GM23248 (cell line): ENCODE results near the gene PDGFB. TPM values are rescaled to one million over a fixed set of nuclear protein-coding genes. Genes with fewer than 3 reads are reported as not detected.

Source experiments
- DNase-seq: peaks from one replicate; pipeline ENCODE4 v3.0.0-alpha.2; 2015
- H2AFZ ChIP-seq: fragments of 200-600 bp; sonication (generic); 2 replicates; pipeline ENCODE4 v1.6.1; 2016; ENCODE audit warnings: antibody characterized with exemption
- H3F3A ChIP-seq: fragments of 200-600 bp; sonication (generic); 2 replicates; pipeline ENCODE4 v1.6.1; 2016; ENCODE audit warnings: mild to moderate bottlenecking, antibody characterized with exemption, mixed run types; ENCODE audit not compliant: insufficient read depth
- H3K27ac ChIP-seq: fragments of 200-600 bp; sonication (generic); 2 replicates; pipeline ENCODE4 v1.5.1; 2016; ENCODE audit warnings: mild to moderate bottlenecking
- H3K27me3 ChIP-seq: fragments of 200-600 bp; sonication (generic); replicated peaks from 2 replicates; pipeline ENCODE4 v1.6.1; 2016; ENCODE audit warnings: mild to moderate bottlenecking; ENCODE audit not compliant: insufficient read depth
- H3K36me3 ChIP-seq: fragments of 200-600 bp; sonication (generic); 2 replicates; pipeline ENCODE4 v1.6.1; 2016; ENCODE audit warnings: low read depth, mild to moderate bottlenecking
- H3K4me1 ChIP-seq: fragments of 200-600 bp; sonication (generic); 2 replicates; pipeline ENCODE4 v1.6.1; 2016; ENCODE audit warnings: mild to moderate bottlenecking; ENCODE audit not compliant: insufficient read depth
- H3K4me2 ChIP-seq: fragments of 200-600 bp; sonication (generic); one replicate; pipeline ENCODE4 v1.6.1; 2016; ENCODE audit warnings: mild to moderate bottlenecking; ENCODE audit not compliant: unreplicated experiment
- H3K4me3 ChIP-seq: fragments of 200-600 bp; sonication (generic); 2 replicates; pipeline ENCODE4 v1.5.1; 2016; ENCODE audit warnings: mild to moderate bottlenecking
- H3K79me2 ChIP-seq: fragments of 200-600 bp; sonication (generic); 2 replicates; pipeline ENCODE4 v1.6.1; 2016; ENCODE audit warnings: mild to moderate bottlenecking; ENCODE audit not compliant: insufficient read depth
- H3K9ac ChIP-seq: fragments of 200-600 bp; sonication (generic); 2 replicates; pipeline ENCODE4 v1.6.1; 2016; ENCODE audit warnings: mild to moderate bottlenecking
- H3K9me2 ChIP-seq: fragments of 200-600 bp; sonication (generic); 2 replicates; pipeline ENCODE4 v1.6.1; 2016; ENCODE audit warnings: mixed run types, mild to moderate bottlenecking, moderate library complexity; ENCODE audit not compliant: insufficient read depth
- H3K9me3 ChIP-seq: fragments of 200-600 bp; sonication (generic); one replicate; pipeline ENCODE4 v1.6.1; 2017; ENCODE audit warnings: low read depth
- H4K20me1 ChIP-seq: fragments of 200-600 bp; sonication (generic); 2 replicates; pipeline ENCODE4 v1.6.0; 2016; ENCODE audit not compliant: insufficient read depth
- EZH2 ChIP-seq: fragments of 200-600 bp; sonication (generic); IDR thresholded peaks from 2 replicates; pipeline ENCODE4 v1.6.1; 2018; ENCODE audit warnings: antibody characterized with exemption, mild to moderate bottlenecking; ENCODE audit not compliant: insufficient read depth, poor library complexity, severe bottlenecking
- EZH2phosphoT487 ChIP-seq: fragments of 200-600 bp; sonication (generic); IDR thresholded peaks from 2 replicates; pipeline ENCODE4 v1.6.1; 2018; ENCODE audit warnings: antibody characterized with exemption, moderate library complexity, mild to moderate bottlenecking, low read depth; ENCODE audit not compliant: insufficient read depth
- WGBS, 2 experiments: methylation state at CpG; one replicate each; pipeline ENCODE4 v1.1.6; 2015 to 2017; ENCODE audit warnings: low lambda C conversion rate in 2 of 2, low coverage in 1 of 2; ENCODE audit errors: missing lambda C conversion rate in 2 of 2; 5-methylcytosine and 5-hydroxymethylcytosine counted together
- in situ Hi-C: fragments of 300-500 bp; cut with MboI; formaldehyde crosslinking; loops from 2 replicates; pipeline ENCODE4 v1.15.0; 2020
- polyA plus RNA-seq: library from polyadenylated mRNA; unstranded; fragments of >200 nt; fragmentation: Nextera tagmentation; extraction: Ambion mirVana; gene quantifications from 2 replicates; pipeline ENCODE4 v1.2.1, GENCODE V29; 2016
- total RNA-seq: library from RNA; depleted of rRNA; stranded (reverse); fragments of >200 nt; shearing (Covaris generic); gene quantifications from 2 replicates; pipeline ENCODE4 v1.2.3, GENCODE V29; 2014

Gene PDGFB
- total and polyA plus RNA-seq, 2 experiments from 2014 or later, result 0.14 TPM; not detected in 1

DNA sequence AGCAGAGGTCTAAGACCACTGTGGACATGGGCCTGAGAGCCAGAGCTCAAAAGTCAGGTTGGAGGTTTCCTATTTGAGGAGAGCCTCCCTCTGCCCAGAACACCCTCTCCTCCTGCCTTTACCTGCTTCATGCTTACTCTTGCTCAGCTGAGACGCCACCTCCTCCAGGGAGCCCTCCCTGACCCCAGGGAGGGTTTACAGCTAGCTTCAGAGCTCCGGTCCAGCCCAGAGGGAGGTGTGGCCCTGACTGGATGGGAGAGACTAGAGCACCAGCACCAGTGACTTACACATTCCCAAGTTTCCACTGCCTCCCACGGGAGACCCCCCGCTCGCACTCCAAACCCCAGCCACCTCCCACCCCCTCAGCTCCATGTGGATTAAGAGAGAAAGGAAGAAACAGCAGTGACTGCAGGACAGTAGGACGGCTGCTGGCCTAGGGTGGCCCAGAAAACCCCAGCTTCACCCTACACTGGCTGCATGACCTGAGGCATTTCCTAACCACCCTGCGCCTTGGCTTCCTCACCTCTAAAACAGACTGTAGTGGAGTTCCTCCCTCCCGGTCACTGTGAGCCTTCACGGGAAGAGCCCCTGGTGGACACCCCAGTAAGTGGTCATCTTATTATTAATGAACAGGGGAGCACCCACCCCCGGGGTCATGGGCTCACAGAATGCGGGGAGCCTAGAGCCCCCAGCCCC lies 24.5 kb upstream of the PDGFB start:
- Histone ChIP-seq H3K9ac (no peak overlapping the region), H3K9me2 (no peaks in the 10 kb centered on the region), H3F3A (no peaks in the 10 kb centered on the region; the same call in 1 of the 2 replicates), H3K4me3 (no peak overlapping the region), H3K79me2 (no peaks in the 10 kb centered on the region), H3K27ac (no peak overlapping the region), H3K9me3 (no peaks in the 10 kb centered on the region), H4K20me1 (no peaks in the 10 kb centered on the region), H3K27me3 (no peaks in the 10 kb centered on the region), H3K36me3 (no peaks in the 10 kb centered on the region), H3K4me1 (no peaks in the 10 kb centered on the region; the same call in 1 of the 2 replicates), H2AFZ (no peak overlapping the region), H3K4me2 (no peak overlapping the region)
- DNase-seq, result no peak
- TF ChIP-seq EZH2 (no peak), EZH2phosphoT487 (no peak)
- in situ Hi-C loops, result no loop called here
- WGBS, 2 experiments, result 76 to 80% methylated on average over 8 to 11 of the region's 11 CpGs

DNA sequence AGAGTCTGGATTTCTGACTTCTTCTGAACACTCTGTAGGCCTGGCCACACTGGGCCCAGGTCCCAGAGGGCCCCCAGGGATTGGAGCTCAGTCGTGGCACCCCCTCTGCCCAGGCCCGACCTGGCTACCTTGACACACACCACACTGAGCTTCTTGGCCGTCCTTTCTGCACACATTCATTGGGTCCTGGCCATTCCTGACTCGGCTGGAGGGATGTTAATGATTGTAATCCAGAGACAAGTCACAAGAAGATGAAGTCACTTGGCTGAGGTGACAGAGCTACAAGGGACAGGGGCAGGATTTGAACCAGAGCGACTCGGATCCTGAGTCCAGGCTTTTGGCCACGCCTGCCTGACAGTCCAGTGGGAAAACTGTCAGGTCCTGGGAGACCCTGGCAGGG lies 23.9 kb upstream of the PDGFB start:
- Histone ChIP-seq H3K9ac (no peak overlapping the region), H4K20me1 (no peaks in the 10 kb centered on the region), H3K27me3 (no peaks in the 10 kb centered on the region), H3K9me2 (no peaks in the 10 kb centered on the region), H3K36me3 (no peaks in the 10 kb centered on the region), H3K27ac (no peak overlapping the region), H3K4me1 (no peaks in the 10 kb centered on the region; the same call in 1 of the 2 replicates), H3K4me3 (no peak overlapping the region), H3F3A (no peaks in the 10 kb centered on the region; the same call in 1 of the 2 replicates), H3K79me2 (no peaks in the 10 kb centered on the region), H3K4me2 (no peak overlapping the region), H3K9me3 (no peaks in the 10 kb centered on the region), H2AFZ (no peak overlapping the region)
- WGBS, 2 experiments, result 33 to 35% methylated on average over 6 to 7 of the region's 7 CpGs
- in situ Hi-C loops, result no loop called here
- no peak for TF ChIP-seq EZH2
- no peak for TF ChIP-seq EZH2phosphoT487
- no peak for DNase-seq

DNA sequence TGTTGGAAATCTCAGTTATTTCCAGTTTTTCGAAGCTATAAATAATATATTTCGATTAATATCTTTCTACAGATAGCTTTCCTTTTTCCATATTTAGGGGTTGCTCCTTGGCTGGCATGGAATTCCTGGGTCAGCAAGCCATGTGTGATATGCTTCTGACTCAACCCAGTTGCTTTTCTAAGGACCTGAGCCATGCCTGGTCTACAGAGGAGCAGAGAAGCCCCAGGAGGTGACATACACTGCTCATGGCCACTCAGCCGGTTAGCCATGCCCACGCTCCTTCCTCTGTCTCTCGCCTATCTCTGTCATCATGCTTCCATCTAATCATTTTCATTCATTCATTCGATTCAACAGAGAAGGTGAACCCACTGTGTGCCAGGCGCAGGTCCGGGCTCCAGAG lies 23.2 kb upstream of the PDGFB start:
- no peaks in the 10 kb centered on the region for H3K36me3 ChIP-seq
- no peaks in the 10 kb centered on the region; the same call in 1 of the 2 replicates for H3K4me1 ChIP-seq
- no peaks in the 10 kb centered on the region for H4K20me1 ChIP-seq
- no peak overlapping the region for H3K4me2 ChIP-seq
- no peaks in the 10 kb centered on the region; the same call in 1 of the 2 replicates for H3F3A ChIP-seq
- H3K79me2 ChIP-seq, result no peaks in the 10 kb centered on the region
- WGBS, 2 experiments, result 83 to 88% methylated on average over 8 of the region's 8 CpGs
- H3K4me3 ChIP-seq, result no peak overlapping the region
- no peaks in the 10 kb centered on the region for H3K27me3 ChIP-seq
- no peaks in the 10 kb centered on the region for H3K9me2 ChIP-seq
- no peak overlapping the region for H3K9ac ChIP-seq
- no peak overlapping the region for H2AFZ ChIP-seq
- no peak for DNase-seq
- in situ Hi-C loops, result no loop called here
- H3K9me3 ChIP-seq, result no peaks in the 10 kb centered on the region
- H3K27ac ChIP-seq, result no peak overlapping the region
- TF ChIP-seq EZH2phosphoT487 (no peak), EZH2 (no peak)

DNA sequence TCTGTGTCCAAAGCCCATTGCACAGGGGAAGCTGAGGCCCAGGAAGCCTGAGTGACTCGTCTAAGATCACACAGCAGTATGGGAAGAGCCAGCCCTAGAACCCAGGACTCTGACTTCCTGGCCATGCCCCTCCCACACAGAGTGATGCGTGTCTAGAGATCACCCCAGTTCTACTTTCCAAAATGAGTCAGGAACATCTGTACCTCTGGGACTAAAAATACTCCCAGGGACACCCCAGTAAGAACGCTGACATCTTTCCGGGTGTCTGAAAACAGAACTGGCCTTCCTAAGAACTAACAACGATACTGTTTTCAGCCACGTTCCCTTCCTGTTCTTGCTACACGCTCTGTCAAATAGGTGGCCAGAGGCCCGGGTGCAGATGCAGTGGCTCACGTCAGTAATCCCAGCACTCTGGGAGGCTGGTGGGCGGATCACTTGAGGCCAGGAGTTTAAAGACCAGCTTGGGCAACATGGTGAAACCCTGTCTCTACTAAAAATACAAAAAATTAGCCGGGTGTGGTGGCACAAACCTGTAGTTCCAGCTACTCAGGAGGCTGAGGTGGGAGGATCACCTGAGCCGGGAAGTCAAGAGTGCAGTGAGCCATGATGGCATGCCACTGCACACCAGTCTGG lies 21.7 kb upstream of the PDGFB start:
- Histone ChIP-seq H3K4me2 (no peak overlapping the region), H3K9me2 (no peaks in the 10 kb centered on the region), H3F3A (no peaks in the 10 kb centered on the region; the same call in 1 of the 2 replicates), H3K9me3 (no peaks in the 10 kb centered on the region), H3K27ac (no peak overlapping the region), H3K79me2 (no peaks in the 10 kb centered on the region), H3K4me1 (no peaks in the 10 kb centered on the region; the same call in 1 of the 2 replicates), H3K27me3 (no peaks in the 10 kb centered on the region), H3K9ac (no peak overlapping the region), H4K20me1 (no peaks in the 10 kb centered on the region), H2AFZ (no peak overlapping the region), H3K4me3 (no peak overlapping the region), H3K36me3 (no peaks in the 10 kb centered on the region)
- peak; percentile 43 for DNase-seq
- in situ Hi-C loops, result no loop called here
- WGBS, 2 experiments, result 70 to 72% methylated on average over 12 of the region's 12 CpGs
- TF ChIP-seq EZH2 (no peak), EZH2phosphoT487 (no peak)
